Fibroblast of the conjunctiva (primary cell): ENCODE measurements around the gene NBPF1.
"Not testable (repeated sequence)": the region's sequence is repeated elsewhere in the genome, so short reads cannot be mapped to it uniquely, and the experiment has no call there.

Source experiments
- DNase-seq: peaks from one replicate; pipeline ENCODE4 v3.0.0-alpha.2; 2010; ENCODE audit warnings: low read depth

The NBPF1 gene

GRCh38 chr1:16512624-16513411 is 100.5 kb downstream of the NBPF1 start:
- not testable (repeated sequence) for DNase-seq
